ENCODE results near the gene GOLGA6A.

The GOLGA6A gene

GRCh38 chr15:74045184-74045583 is 37.2 kb downstream of the GOLGA6A start:
- ChIA-PET CTCF (interaction anchor here (1.2 to 12.3 kb wide), 4 partner anchors 7 to 72 kb away, joined by 3 to 123 read pairs (median 14); no protein-coding TSS in a partner anchor), POLR2A (no interaction called here)
- no peak for TF ChIP-seq CTCF (IDR thresholded peaks at IDR 0.05; ENCODE audit: control extremely low read depth, extremely low read depth, low read depth, missing control alignments)
- no peak for DNase-seq (ENCODE audit: extremely low spot score)

- no peak for TF ChIP-seq CTCF (IDR thresholded peaks at IDR 0.05; ENCODE audit: control extremely low read depth, extremely low read depth, low read depth, missing control alignments)
- POLR2A ChIA-PET = interaction anchor here (1.1 kb wide), 1 partner anchor 39 kb away, joined by 3 read pairs; no protein-coding TSS in a partner anchor
- CTCF ChIA-PET = interaction anchor here (1.2 to 12.3 kb wide), 4 partner anchors 7 to 71 kb away, joined by 3 to 123 read pairs (median 14); no protein-coding TSS in a partner anchor
- DNase-seq (ENCODE audit: extremely low spot score) = no peak
Observed at GRCh38 chr15:74044267-74045110, 37.9 kb downstream of the GOLGA6A start.

- no peak for TF ChIP-seq CTCF (IDR thresholded peaks at IDR 0.05; ENCODE audit: control extremely low read depth, extremely low read depth, low read depth, missing control alignments)
- DNase-seq (ENCODE audit: extremely low spot score) = no peak
- CTCF ChIA-PET = interaction anchor here (1.4 to 12.3 kb wide), 3 partner anchors 8 to 70 kb away, joined by 3 to 123 read pairs (median 22); no protein-coding TSS in a partner anchor
- POLR2A ChIA-PET = interaction anchor here (1.1 kb wide), 1 partner anchor 38 kb away, joined by 3 read pairs; no protein-coding TSS in a partner anchor
Observed at GRCh38 chr15:74043425-74044266, 38.7 kb downstream of the GOLGA6A start.

GRCh38 chr15:74042603-74043424 is 39.5 kb downstream of the GOLGA6A start:
- ChIA-PET CTCF (interaction anchor here (1.4 to 12.3 kb wide), 3 partner anchors 9 to 70 kb away, joined by 3 to 123 read pairs (median 22); no protein-coding TSS in a partner anchor), POLR2A (no interaction called here)
- no peak for TF ChIP-seq CTCF (IDR thresholded peaks at IDR 0.05; ENCODE audit: control extremely low read depth, extremely low read depth, low read depth, missing control alignments)
- DNase-seq (ENCODE audit: extremely low spot score) = no peak

GRCh38 chr15:74041777-74042435 is 40.4 kb downstream of the GOLGA6A start:
- no peak for TF ChIP-seq CTCF (IDR thresholded peaks at IDR 0.05; ENCODE audit: control extremely low read depth, extremely low read depth, low read depth, missing control alignments)
- DNase-seq (ENCODE audit: extremely low spot score) = no peak
- ChIA-PET CTCF (interaction anchor here (1.2 to 12.3 kb wide), 5 partner anchors 10 to 280 kb away, joined by 3 to 123 read pairs (median 3); no protein-coding TSS in a partner anchor), POLR2A (no interaction called here)

Data from GM10248 (cell line).